K562 (cell line): ENCODE data around the gene ACTN4. TPM values are rescaled to one million over a fixed set of nuclear protein-coding genes. Genes with fewer than 3 reads are reported as not detected.

Experiments
- ATAC-seq: fragments of 200-7000 bp; cut with Tn5 transposase; 3 replicates; pipeline ENCODE4 v1.9.1; 2020; ENCODE audit warnings: moderate library complexity
- BruUV-seq: library from RNA; stranded (reverse); fragments of 400-500 nt; replicated peaks from 2 replicates; lab custom pipeline; 2021; lab: Mats Ljungman, UMichigan
- CTCF ChIA-PET: fragments of 300-600 bp; formaldehyde crosslinking; extraction: SDS; loops from one replicate; lab custom pipeline; 2021; ENCODE audit warnings: low intra/inter-chr PET ratio; lab: Yijun Ruan, JAX
- POLR2A ChIA-PET: fragments of 300-600, 350-650 bp; sonication (Branson Sonifier 250); formaldehyde crosslinking; extraction: SDS; loops from one replicate; lab custom pipeline; 2021; ENCODE audit warnings: antibody characterized with exemption, inconsistent platforms; lab: Yijun Ruan, JAX
- DNase-seq, 4 experiments: peaks; one replicate each; pipeline versions ENCODE4 v3.0.0 to v3.0.0-alpha.2; 2011 to 2018; ENCODE audit warnings: low spot score in 3 of 4, mixed read lengths in 3 of 4; ENCODE audit errors: extremely low read depth in 1 of 4
- FAIRE-seq: peaks from 2 replicates; lab custom pipeline; 2011; peaks lifted over from hg19 to GRCh38; lab: Jason Lieb, UNC
- H2AFZ ChIP-seq: 2 replicates; pipeline ENCODE4 v1.6.0; 2011; ENCODE audit warnings: low read depth, low read length, control low read depth, inconsistent platforms
- H3K27ac ChIP-seq: fragments of 200-600 bp; 3 replicates; pipeline ENCODE4 v1.8.0; 2011; ENCODE audit warnings: low read depth, mild to moderate bottlenecking, control low read depth, inconsistent platforms, low read length, moderate library complexity, mixed read lengths; ENCODE audit errors: extremely low read depth
- H3K27me3 ChIP-seq, 2 experiments: fragments of 300-600 bp in 1 of 2; 2 replicates in 1 of 2; 3 replicates in 1 of 2; pipeline versions ENCODE4 v1.6.0 to v1.8.0; 2011; ENCODE audit warnings: inconsistent platforms in 2 of 2, low read length in 2 of 2, mild to moderate bottlenecking in 1 of 2, mixed read lengths in 1 of 2, moderate library complexity in 1 of 2; ENCODE audit not compliant: control insufficient read depth in 2 of 2, insufficient read depth in 2 of 2
- H3K36me3 ChIP-seq: fragments of 300-600 bp; 3 replicates; pipeline ENCODE4 v1.8.0; 2011; ENCODE audit warnings: mild to moderate bottlenecking, low read length, inconsistent platforms; ENCODE audit not compliant: control insufficient read depth, insufficient read depth
- H3K4me1 ChIP-seq, 2 experiments: fragments of 200-600 bp in 1 of 2; replicated peaks in 1 of 2; 2 replicates in 1 of 2; 3 replicates in 1 of 2; pipeline versions ENCODE4 v1.5.1 to v1.8.0; 2011; ENCODE audit warnings: inconsistent platforms in 2 of 2, low read length in 2 of 2, mild to moderate bottlenecking in 1 of 2, mixed read lengths in 1 of 2, moderate library complexity in 1 of 2; ENCODE audit not compliant: control insufficient read depth in 2 of 2, insufficient read depth in 2 of 2
- H3K4me2 ChIP-seq: 2 replicates; pipeline ENCODE4 v1.6.1; 2011; ENCODE audit warnings: low read length, control low read depth, inconsistent platforms, mixed read lengths; ENCODE audit not compliant: insufficient read depth
- H3K4me3 ChIP-seq: fragments of 200-600 bp; sonication (generic), shearing (Covaris generic); 2 replicates; pipeline ENCODE4 v1.5.1; 2016; ENCODE audit warnings: control low read depth, inconsistent platforms
- H3K79me2 ChIP-seq: fragments of 200-600 bp; 3 replicates; pipeline ENCODE4 v1.8.0; 2011; ENCODE audit warnings: low read length, inconsistent platforms; ENCODE audit not compliant: control insufficient read depth, insufficient read depth
- H3K9ac ChIP-seq, 2 experiments: 2 replicates each; pipeline versions ENCODE4 v1.6.0 to v1.6.1; 2011; ENCODE audit warnings: low read depth in 2 of 2, low read length in 2 of 2, control low read depth in 1 of 2, inconsistent platforms in 1 of 2, mild to moderate bottlenecking in 1 of 2, mixed read lengths in 1 of 2; ENCODE audit not compliant: insufficient read depth in 1 of 2
- H3K9me1 ChIP-seq: one replicate; pipeline ENCODE4 v1.6.0; 2011; ENCODE audit warnings: inconsistent platforms, mild to moderate bottlenecking, low read length, moderate library complexity; ENCODE audit not compliant: control insufficient read depth, insufficient read depth
- H3K9me3 ChIP-seq: replicated peaks from 2 replicates; pipeline ENCODE4 v1.5.1; 2011; ENCODE audit warnings: low read depth, low read length, inconsistent platforms; ENCODE audit not compliant: control insufficient read depth, insufficient read depth
- H4K20me1 ChIP-seq: replicated peaks from 2 replicates; pipeline ENCODE4 v1.6.1; 2011; ENCODE audit warnings: low read length, inconsistent platforms, mixed read lengths; ENCODE audit not compliant: control insufficient read depth, insufficient read depth
- MGA ChIP-seq: fragments of 450-650 bp; IDR thresholded peaks from 2 replicates; pipeline ENCODE4 v1.6.1; 2016; ENCODE audit warnings: mild to moderate bottlenecking, moderate library complexity
- MYNN ChIP-seq, 2 experiments: sonication (generic); formaldehyde crosslinking in 1 of 2; IDR thresholded peaks; 2 replicates each; pipeline versions ENCODE4 v1.5.0 to v1.6.1; 2016 to 2020; ENCODE audit warnings: antibody characterized with exemption in 1 of 2, missing genetic modification reagents in 1 of 2
- POLR2G ChIP-seq: fragments of 200-400 bp; formaldehyde crosslinking; IDR thresholded peaks from 2 replicates; pipeline ENCODE4 v1.6.1; 2017; ENCODE audit warnings: low read depth, mild to moderate bottlenecking, antibody characterized with exemption, low read length, moderate library complexity
- WGBS: fragments of 100-300 bp; shearing (Covaris generic); methylation state at CpG from one replicate; pipeline ENCODE4 v1.1.6; 2016; ENCODE audit warnings: low coverage, mixed read lengths; ENCODE audit not compliant: insufficient coverage; ENCODE audit errors: missing lambda C conversion rate; 5-methylcytosine and 5-hydroxymethylcytosine counted together
- in situ Hi-C: fragments of 300-500 bp; cut with MboI; formaldehyde crosslinking; loops from 4 replicates; pipeline ENCODE4 v1.15.0; 2018; ENCODE audit warnings: inconsistent platforms, mixed read lengths
- intact Hi-C: fragments of 100-400 bp; cut with micrococcal nuclease; formaldehyde crosslinking; loops from 2 replicates; pipeline ENCODE4 v1.14.2; 2022
- polyA plus RNA-seq, 8 experiments: library from polyadenylated mRNA; depleted of rRNA in 4 of 8; stranded (reverse) in 5 of 8; unstranded in 3 of 8; fragments of >200 nt; fragmentation: Nextera tagmentation in 2 of 8; fragmentation: Illumina TruSeq in 1 of 8; extraction: Ambion mirVana in 2 of 8; extraction: Trizol in 1 of 8; gene quantifications; 2 replicates each; pipeline versions ENCODE4 v1.2.1 to v1.2.3, GENCODE V29; 2011 to 2014; ENCODE audit warnings: inconsistent platforms in 1 of 8, missing spikeins in 1 of 8
- total RNA-seq, 7 experiments: library from RNA; depleted of rRNA in 6 of 7; stranded (reverse); fragments of >200 nt in 6 of 7; fragmentation: Illumina TruSeq in 2 of 7; extraction: Trizol in 2 of 7; gene quantifications; 2 replicates each; pipeline versions ENCODE4 v1.2.1 to v1.2.3, GENCODE V29; 2011 to 2021; ENCODE audit warnings: low replicate concordance in 1 of 7
- TF ChIP-seq, protein P1 (sequence below): sonication (generic); formaldehyde crosslinking; IDR thresholded peaks from 2 replicates; pipeline ENCODE4 v1.8.1; 2023; ENCODE audit warnings: mild to moderate bottlenecking, missing genetic modification reagents

Gene ACTN4
- total and polyA plus RNA-seq, 9 of the 15 experiments (the other 6 are each of a cell fraction or from before 2014, with no cell fraction given): 3.1 to 385 (median 125) TPM

DNA sequence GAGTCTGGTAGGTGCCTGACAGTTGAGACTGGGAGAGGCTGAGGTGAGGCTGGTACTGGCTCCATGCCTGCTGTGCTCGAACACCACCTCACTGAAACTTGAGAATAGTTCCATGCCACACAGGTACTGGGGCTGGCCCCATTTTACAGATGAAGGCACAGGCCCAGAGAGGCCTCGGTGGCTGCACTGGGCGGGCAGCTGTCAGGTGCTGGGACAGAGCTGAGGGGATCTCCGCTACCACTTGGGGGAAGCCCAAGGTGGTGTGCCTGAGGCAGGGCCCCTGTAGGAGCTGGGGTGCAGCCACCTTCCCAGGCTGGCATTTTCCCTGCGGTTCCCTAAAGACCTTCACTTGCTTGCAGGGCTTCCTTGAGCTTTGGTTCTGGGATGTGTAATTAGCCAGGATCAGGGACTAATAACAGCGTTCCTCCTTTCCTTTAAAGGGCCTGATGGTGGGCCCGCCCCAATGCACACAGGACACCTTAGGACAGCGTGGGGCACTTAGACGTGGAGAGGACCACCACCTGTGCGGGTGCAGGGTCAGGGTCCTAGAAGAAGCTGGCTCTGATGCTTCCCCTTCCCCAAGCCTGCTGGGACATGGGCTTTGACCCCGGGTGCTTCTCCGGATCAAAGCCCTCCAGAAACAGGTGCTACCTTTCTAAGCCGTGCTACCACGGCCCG is 73.2 kb downstream of the ACTN4 start:
- peak overlapping the region in 1 of 2 experiments; percentile 46; a peak in 1 of 4 replicates for H3K9ac ChIP-seq
- H3K9me3 ChIP-seq: no peaks in the 10 kb centered on the region
- DNase-seq: no peak
- ChIA-PET CTCF (no interaction called here), POLR2A (no interaction called here)
- no peak for ATAC-seq
- H2AFZ ChIP-seq: no peak overlapping the region
- no peak overlapping the region for H3K4me3 ChIP-seq
- H3K9me1 ChIP-seq: no peaks in the 10 kb centered on the region
- H3K4me2 ChIP-seq: no peak overlapping the region
- H3K79me2 ChIP-seq: no peaks in the 10 kb centered on the region
- H4K20me1 ChIP-seq: peaks cover 4% of the 10 kb centered on the region; the same call in 1 of the 2 replicates
- no TSS peak for BruUV-seq
- H3K4me1 ChIP-seq: peaks cover 0 to 42% of the 10 kb centered on the region in 2 experiments; a peak in 1 of 5 replicates
- intact Hi-C loops (no loop called here), in situ Hi-C loops (no loop called here)
- no peak overlapping the region for H3K27ac ChIP-seq
- no peak for FAIRE-seq
- TF ChIP-seq POLR2G (0 out of 2 replicates have a peak, but pooled peaks have one; percentile 10), MYNN (IDR thresholded peaks at IDR 0.05) (no peak), MYNN (CRISPR knock-in tag; IDR thresholded peaks at IDR 0.05) (no peak), MGA (no peak)
- TF ChIP-seq, protein P1, sequence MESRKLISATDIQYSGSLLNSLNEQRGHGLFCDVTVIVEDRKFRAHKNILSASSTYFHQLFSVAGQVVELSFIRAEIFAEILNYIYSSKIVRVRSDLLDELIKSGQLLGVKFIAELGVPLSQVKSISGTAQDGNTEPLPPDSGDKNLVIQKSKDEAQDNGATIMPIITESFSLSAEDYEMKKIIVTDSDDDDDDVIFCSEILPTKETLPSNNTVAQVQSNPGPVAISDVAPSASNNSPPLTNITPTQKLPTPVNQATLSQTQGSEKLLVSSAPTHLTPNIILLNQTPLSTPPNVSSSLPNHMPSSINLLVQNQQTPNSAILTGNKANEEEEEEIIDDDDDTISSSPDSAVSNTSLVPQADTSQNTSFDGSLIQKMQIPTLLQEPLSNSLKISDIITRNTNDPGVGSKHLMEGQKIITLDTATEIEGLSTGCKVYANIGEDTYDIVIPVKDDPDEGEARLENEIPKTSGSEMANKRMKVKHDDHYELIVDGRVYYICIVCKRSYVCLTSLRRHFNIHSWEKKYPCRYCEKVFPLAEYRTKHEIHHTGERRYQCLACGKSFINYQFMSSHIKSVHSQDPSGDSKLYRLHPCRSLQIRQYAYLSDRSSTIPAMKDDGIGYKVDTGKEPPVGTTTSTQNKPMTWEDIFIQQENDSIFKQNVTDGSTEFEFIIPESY (CRISPR knock-in tag): peak; percentile 77
- no peaks in the 10 kb centered on the region for H3K27me3 ChIP-seq
- peaks cover 97% of the 10 kb centered on the region; the same call in 2 of the 3 replicates for H3K36me3 ChIP-seq
- 95% methylated on average over 15 of the region's 15 CpGs for WGBS
